ENCODE results near the gene NXPH1.
"Not testable (repeated sequence)": the region's sequence is repeated elsewhere in the genome, so short reads cannot be mapped to it uniquely, and the experiment has no call there.

The NXPH1 gene

GRCh38 chr7:8612584-8612983, 179.2 kb downstream of the NXPH1 start:
- DNase-seq: no peak

GRCh38 chr7:8613191-8613590, 179.8 kb downstream of the NXPH1 start:
- DNase-seq: no peak

- no peak for DNase-seq
These were observed 181.6 kb downstream of the NXPH1 start for GRCh38 chr7:8615019-8615418.

- no peak for DNase-seq
These were observed 185.1 kb downstream of the NXPH1 start for GRCh38 chr7:8618441-8619070.

- DNase-seq: no peak
These were observed 186.8 kb downstream of the NXPH1 start for GRCh38 chr7:8620169-8620568.

- DNase-seq: no peak
These were observed 192.2 kb downstream of the NXPH1 start for GRCh38 chr7:8625612-8626011.

GRCh38 chr7:8627325-8627724, 193.9 kb downstream of the NXPH1 start:
- DNase-seq: no peak

GRCh38 chr7:8628656-8629055, 195.2 kb downstream of the NXPH1 start:
- DNase-seq: no peak

GRCh38 chr7:8629504-8629903, 196.1 kb downstream of the NXPH1 start:
- no peak for DNase-seq

GRCh38 chr7:8637322-8637721, 203.9 kb downstream of the NXPH1 start:
- DNase-seq: no peak

- DNase-seq: no peak
These were observed 204.7 kb downstream of the NXPH1 start for GRCh38 chr7:8638076-8638475.

- no peak for DNase-seq
These were observed 206.3 kb downstream of the NXPH1 start for GRCh38 chr7:8639668-8640067.

GRCh38 chr7:8640671-8641070, 207.3 kb downstream of the NXPH1 start:
- no peak for DNase-seq

- no peak for DNase-seq
These were observed 235.5 kb downstream of the NXPH1 start for GRCh38 chr7:8668627-8669500.

GRCh38 chr7:8669501-8669851, 236.1 kb downstream of the NXPH1 start:
- DNase-seq: no peak

- no peak for DNase-seq
These were observed 251.0 kb downstream of the NXPH1 start for GRCh38 chr7:8684426-8684825.

- no peak for DNase-seq
These were observed 266.6 kb downstream of the NXPH1 start for GRCh38 chr7:8699875-8700624.

- no peak for DNase-seq
These were observed 269.4 kb downstream of the NXPH1 start for GRCh38 chr7:8702807-8703206.

GRCh38 chr7:8710124-8710523, 276.7 kb downstream of the NXPH1 start:
- no peak for DNase-seq

GRCh38 chr7:8714791-8715190, 281.4 kb downstream of the NXPH1 start:
- DNase-seq: no peak

GRCh38 chr7:8719102-8719501, 285.7 kb downstream of the NXPH1 start:
- no peak for DNase-seq

- DNase-seq: no peak
These were observed 290.8 kb downstream of the NXPH1 start for GRCh38 chr7:8724080-8724718.

GRCh38 chr7:8731756-8732155, 298.3 kb downstream of the NXPH1 start:
- not testable (repeated sequence) for DNase-seq

Measured in stimulated activated CD4-positive, alpha-beta T cell treated with anti-CD3 and anti-CD28 coated beads, Interleukin-12 subunit alpha, Interleukin-12 subunit beta, amount 100 ng/mL, for 4 hours (primary cell).